NB4 (cell line): ENCODE measurements around the gene EDIL3.

ENCODE experiments used
- MYC ChIP-seq: IDR thresholded peaks from 2 replicates; pipeline ENCODE4 v1.6.1; 2011; ENCODE audit warnings: low read depth, low read length
- POLR2A ChIP-seq: IDR thresholded peaks from 2 replicates; pipeline ENCODE4 v1.6.1; 2011; ENCODE audit warnings: mild to moderate bottlenecking; ENCODE audit not compliant: insufficient read length; ENCODE audit errors: extremely low read depth
- TF ChIP-seq, protein P1 (sequence below): IDR thresholded peaks from one replicate; pipeline ENCODE4 v1.5.1; 2012; ENCODE audit warnings: low read depth, low read length
- TF ChIP-seq, protein P2 (sequence below): IDR thresholded peaks from 2 replicates; pipeline ENCODE4 v1.6.1; 2011; ENCODE audit warnings: low read depth, low read length

DNA sequence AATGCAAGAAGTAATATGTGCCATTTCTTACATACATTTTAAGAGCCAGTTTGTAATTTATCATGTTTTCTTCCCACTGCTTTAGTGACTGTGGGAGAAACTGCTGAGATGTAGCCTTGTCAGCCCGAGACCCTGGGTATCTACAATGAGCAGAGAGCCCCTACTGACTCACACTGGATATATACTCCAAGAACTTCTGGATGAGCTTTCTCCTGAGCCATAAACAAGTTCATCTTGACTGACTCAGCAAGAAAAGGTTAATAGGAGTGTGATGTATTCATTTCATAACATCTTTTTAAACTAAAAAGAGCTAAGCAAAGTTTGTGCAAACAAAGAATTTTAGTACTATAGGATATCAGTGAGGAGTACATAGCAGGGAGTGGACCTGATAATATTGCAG lies 182.5 kb downstream of the EDIL3 start:
- TF ChIP-seq, protein P1, sequence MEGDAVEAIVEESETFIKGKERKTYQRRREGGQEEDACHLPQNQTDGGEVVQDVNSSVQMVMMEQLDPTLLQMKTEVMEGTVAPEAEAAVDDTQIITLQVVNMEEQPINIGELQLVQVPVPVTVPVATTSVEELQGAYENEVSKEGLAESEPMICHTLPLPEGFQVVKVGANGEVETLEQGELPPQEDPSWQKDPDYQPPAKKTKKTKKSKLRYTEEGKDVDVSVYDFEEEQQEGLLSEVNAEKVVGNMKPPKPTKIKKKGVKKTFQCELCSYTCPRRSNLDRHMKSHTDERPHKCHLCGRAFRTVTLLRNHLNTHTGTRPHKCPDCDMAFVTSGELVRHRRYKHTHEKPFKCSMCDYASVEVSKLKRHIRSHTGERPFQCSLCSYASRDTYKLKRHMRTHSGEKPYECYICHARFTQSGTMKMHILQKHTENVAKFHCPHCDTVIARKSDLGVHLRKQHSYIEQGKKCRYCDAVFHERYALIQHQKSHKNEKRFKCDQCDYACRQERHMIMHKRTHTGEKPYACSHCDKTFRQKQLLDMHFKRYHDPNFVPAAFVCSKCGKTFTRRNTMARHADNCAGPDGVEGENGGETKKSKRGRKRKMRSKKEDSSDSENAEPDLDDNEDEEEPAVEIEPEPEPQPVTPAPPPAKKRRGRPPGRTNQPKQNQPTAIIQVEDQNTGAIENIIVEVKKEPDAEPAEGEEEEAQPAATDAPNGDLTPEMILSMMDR, result no peak
- TF ChIP-seq POLR2A (no peak), MYC (no peak)
- TF ChIP-seq, protein P2, sequence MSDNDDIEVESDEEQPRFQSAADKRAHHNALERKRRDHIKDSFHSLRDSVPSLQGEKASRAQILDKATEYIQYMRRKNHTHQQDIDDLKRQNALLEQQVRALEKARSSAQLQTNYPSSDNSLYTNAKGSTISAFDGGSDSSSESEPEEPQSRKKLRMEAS, result no peak
